ENCODE data around the gene CHCHD3. TPM values are rescaled to one million over a fixed set of nuclear protein-coding genes. Genes with fewer than 3 reads are reported as not detected.

Gene CHCHD3
- total RNA-seq, 2 donors from 2014 or later = 43.4 to 54.8 TPM

GRCh38 chr7:132825932-132826835 lies 255.7 kb downstream of the CHCHD3 start:
- peaks cover 0 to 5% of the 10 kb centered on the region in 2 donors for H3K9me3 Mint-ChIP-seq
- ATAC-seq = no peak

GRCh38 chr7:132825222-132825621 lies 256.7 kb downstream of the CHCHD3 start:
- DNase-seq (ENCODE audit: low spot score in 2 of 2) (no peak), ATAC-seq (no peak)
- Mint-ChIP-seq H3K36me3 (peaks cover 17 to 32% of the 10 kb centered on the region in 2 donors), H3K27ac (no peak overlapping the region), H3K9me3 (peaks cover 0 to 5% of the 10 kb centered on the region in 2 donors)

More at GRCh38 chr7:132825932-132826835, 255.7 kb downstream of the CHCHD3 start:
- DNase-seq (ENCODE audit: low spot score in 2 of 2) = no peak
- Mint-ChIP-seq H3K27ac (no peak overlapping the region), H3K36me3 (peaks cover 17 to 34% of the 10 kb centered on the region in 2 donors)

GRCh38 chr7:132819648-132820047 lies 262.2 kb downstream of the CHCHD3 start:
- Mint-ChIP-seq H3K27ac (no peak overlapping the region), H3K9me3 (no peaks in the 10 kb centered on the region), H3K36me3 (peaks cover 2 to 8% of the 10 kb centered on the region in 2 donors)
- DNase-seq (ENCODE audit: low spot score in 2 of 2) (no peak), ATAC-seq (no peak)

GRCh38 chr7:132817949-132818348 lies 263.9 kb downstream of the CHCHD3 start:
- ATAC-seq (no peak), DNase-seq (ENCODE audit: low spot score in 2 of 2) (no peak)
- Mint-ChIP-seq H3K9me3 (peaks cover 0 to under 1% of the 10 kb centered on the region in 2 donors), H3K27ac (no peak overlapping the region), H3K36me3 (peaks cover 2 to 8% of the 10 kb centered on the region in 2 donors)

- H3K27ac Mint-ChIP-seq = no peak overlapping the region
- peaks cover 14 to 15% of the 10 kb centered on the region in 2 donors for H3K36me3 Mint-ChIP-seq
- ATAC-seq = no peak
- peaks cover 6 to 9% of the 10 kb centered on the region in 2 donors for H3K9me3 Mint-ChIP-seq
- no peak for DNase-seq (ENCODE audit: low spot score in 2 of 2)
Measured at GRCh38 chr7:132815696-132816311, 266.1 kb downstream of the CHCHD3 start.

GRCh38 chr7:132815130-132815529 lies 266.8 kb downstream of the CHCHD3 start:
- H3K9me3 Mint-ChIP-seq = peaks cover 6 to 9% of the 10 kb centered on the region in 2 donors
- peaks cover 14 to 15% of the 10 kb centered on the region in 2 donors for H3K36me3 Mint-ChIP-seq
- ATAC-seq = no peak
- no peak overlapping the region for H3K27ac Mint-ChIP-seq
- no peak for DNase-seq (ENCODE audit: low spot score in 2 of 2)

GRCh38 chr7:132810561-132810960 lies 271.3 kb downstream of the CHCHD3 start:
- peaks cover 8 to 14% of the 10 kb centered on the region in 2 donors for H3K36me3 Mint-ChIP-seq
- ATAC-seq = no peak
- peaks cover 6 to 13% of the 10 kb centered on the region in 2 donors for H3K9me3 Mint-ChIP-seq
- DNase-seq (ENCODE audit: low spot score in 2 of 2) = no peak
- no peak overlapping the region for H3K27ac Mint-ChIP-seq

- Mint-ChIP-seq H3K36me3 (peaks cover 0 to 5% of the 10 kb centered on the region in 2 donors), H3K27ac (no peak overlapping the region), H3K9me3 (peaks cover 0 to 7% of the 10 kb centered on the region in 2 donors)
Measured at GRCh38 chr7:132806834-132807233, 275.1 kb downstream of the CHCHD3 start.

GRCh38 chr7:132805766-132806165 lies 276.1 kb downstream of the CHCHD3 start:
- Mint-ChIP-seq H3K9me3 (peaks cover 0 to 4% of the 10 kb centered on the region in 2 donors), H3K27ac (no peak overlapping the region), H3K36me3 (no peaks in the 10 kb centered on the region)
- DNase-seq (ENCODE audit: low spot score in 2 of 2) (no peak), ATAC-seq (no peak)

More at GRCh38 chr7:132806834-132807233, 275.1 kb downstream of the CHCHD3 start:
- DNase-seq (ENCODE audit: low spot score in 2 of 2) (no peak), ATAC-seq (no peak)

GRCh38 chr7:132804849-132805485 lies 276.9 kb downstream of the CHCHD3 start:
- ATAC-seq (no peak), DNase-seq (ENCODE audit: low spot score in 2 of 2) (no peak)
- no peaks in the 10 kb centered on the region for H3K36me3 Mint-ChIP-seq
- peaks cover 0 to 4% of the 10 kb centered on the region in 2 donors for H3K9me3 Mint-ChIP-seq
- no peak overlapping the region for H3K27ac Mint-ChIP-seq

- Mint-ChIP-seq H3K9me3 (no peaks in the 10 kb centered on the region), H3K36me3 (peaks cover 12 to 14% of the 10 kb centered on the region in 2 donors), H3K27ac (no peak overlapping the region)
- no peak for ATAC-seq
- DNase-seq (ENCODE audit: low spot score in 2 of 2) = no peak
Measured at GRCh38 chr7:132800522-132800921, 281.4 kb downstream of the CHCHD3 start.

- H3K9me3 Mint-ChIP-seq = no peaks in the 10 kb centered on the region
- ATAC-seq = no peak
- no peak for DNase-seq (ENCODE audit: low spot score in 2 of 2)
- no peak overlapping the region for H3K27ac Mint-ChIP-seq
- H3K36me3 Mint-ChIP-seq = peaks cover 14 to 16% of the 10 kb centered on the region in 2 donors
Measured at GRCh38 chr7:132799081-132799413, 282.8 kb downstream of the CHCHD3 start.

GRCh38 chr7:132797152-132797551 lies 284.7 kb downstream of the CHCHD3 start:
- no peaks in the 10 kb centered on the region for H3K9me3 Mint-ChIP-seq
- DNase-seq (ENCODE audit: low spot score in 2 of 2) = no peak
- H3K27ac Mint-ChIP-seq = peak overlapping the region in 1 of 2 donors; percentile 4
- ATAC-seq = no peak
- peaks cover 14 to 23% of the 10 kb centered on the region in 2 donors for H3K36me3 Mint-ChIP-seq

- Mint-ChIP-seq H3K9me3 (no peaks in the 10 kb centered on the region), H3K36me3 (peaks cover 25 to 30% of the 10 kb centered on the region in 2 donors), H3K27ac (no peak overlapping the region)
- ATAC-seq (no peak), DNase-seq (ENCODE audit: low spot score in 2 of 2) (no peak)
Measured at GRCh38 chr7:132793474-132793873, 288.4 kb downstream of the CHCHD3 start.

- peaks cover 25 to 27% of the 10 kb centered on the region in 2 donors for H3K36me3 Mint-ChIP-seq
- no peak overlapping the region for H3K27ac Mint-ChIP-seq
- DNase-seq (ENCODE audit: low spot score in 2 of 2) (no peak), ATAC-seq (no peak)
- peaks cover 3 to 7% of the 10 kb centered on the region in 2 donors for H3K9me3 Mint-ChIP-seq
Measured at GRCh38 chr7:132791036-132791435, 290.9 kb downstream of the CHCHD3 start.

- peaks cover 28 to 32% of the 10 kb centered on the region in 2 donors for H3K36me3 Mint-ChIP-seq
- ATAC-seq = no peak
- no peak overlapping the region for H3K27ac Mint-ChIP-seq
- DNase-seq (ENCODE audit: low spot score in 2 of 2) = no peak
- peaks cover 3 to 7% of the 10 kb centered on the region in 2 donors for H3K9me3 Mint-ChIP-seq
Measured at GRCh38 chr7:132790104-132790503, 291.8 kb downstream of the CHCHD3 start.

- peak overlapping the region in 1 of 2 donors; percentile 62 for H3K27ac Mint-ChIP-seq
- ATAC-seq (no peak), DNase-seq (ENCODE audit: low spot score in 2 of 2) (no peak)
- peaks cover 31 to 36% of the 10 kb centered on the region in 2 donors for H3K36me3 Mint-ChIP-seq
- H3K9me3 Mint-ChIP-seq = peaks cover 3 to 7% of the 10 kb centered on the region in 2 donors
Measured at GRCh38 chr7:132789281-132789680, 292.6 kb downstream of the CHCHD3 start.
